ENCODE data around the gene RBM5. TPM values are rescaled to one million over a fixed set of nuclear protein-coding genes. Genes with fewer than 3 reads are reported as not detected.

Gene RBM5
- polyA plus RNA-seq, 2 of the 4 experiments (the other 2 are of a cell fraction): 78.9 to 123 TPM

- TF ChIP-seq NPAS2 (CRISPR knock-in tag; IDR thresholded peaks at IDR 0.05; ENCODE audit: borderline replicate concordance): no peak
- TF ChIP-seq RAD21 (conservative IDR thresholded peaks at IDR 0.05 in 1 of 2, IDR thresholded peaks at IDR 0.05 in 1 of 2): no peak
Observed at GRCh38 chr3:50133283-50133615, 44.5 kb downstream of the RBM5 start (continued).

- TF ChIP-seq HMGXB4 (CRISPR knock-in tag; IDR thresholded peaks at IDR 0.05; ENCODE audit: borderline replicate concordance) (no peak), HOXA7 (CRISPR knock-in tag; IDR thresholded peaks at IDR 0.05) (no peak), SREBF2 (IDR thresholded peaks at IDR 0.05) (no peak), ZNF302 (CRISPR knock-in tag; IDR thresholded peaks at IDR 0.05) (no peak), ZSCAN20 (CRISPR knock-in tag; IDR thresholded peaks at IDR 0.05) (no peak), POLR2A (IDR thresholded peaks at IDR 0.05; ENCODE audit: low read length) (no peak), TFCP2L1 (CRISPR knock-in tag; IDR thresholded peaks at IDR 0.05) (no peak)
- Histone ChIP-seq H3K4me1 (no peaks in the 10 kb centered on the region), H3K27ac (no peak overlapping the region), H3K4me2 (no peak overlapping the region), H3K4me3 (no peak overlapping the region), H3K9me3 (no peaks in the 10 kb centered on the region)
- no peak for ATAC-seq
- ChIA-PET POLR2A (no interaction called here), CTCF (interaction anchor here (1.0 to 10.5 kb wide), 4 partner anchors 13 to 92 kb away, joined by 3 to 70 read pairs (median 8); no protein-coding TSS in a partner anchor)
- no CpG with 5 or more reads among the region's 2 CpGs for WGBS (ENCODE audit: missing lambda C conversion rate)
- DNase-seq (ENCODE audit: low read depth in 1 of 2, low spot score in 1 of 2): no peak
- no peak for FAIRE-seq
Observed at GRCh38 chr3:50134367-50134766, 45.6 kb downstream of the RBM5 start.

GRCh38 chr3:50135964-50136363 lies 47.2 kb downstream of the RBM5 start:
- FAIRE-seq: no peak
- ChIA-PET POLR2A (no interaction called here), CTCF (interaction anchor here (0.6 to 10.5 kb wide), 4 partner anchors 15 to 91 kb away, joined by 3 to 70 read pairs (median 8); no protein-coding TSS in a partner anchor)
- Histone ChIP-seq H3K27ac (no peak overlapping the region), H3K4me1 (no peaks in the 10 kb centered on the region), H3K4me2 (no peak overlapping the region), H3K9me3 (no peaks in the 10 kb centered on the region), H3K4me3 (no peak overlapping the region)
- 72% methylated on average over 4 of the region's 5 CpGs for WGBS (ENCODE audit: missing lambda C conversion rate)
- ATAC-seq: no peak
- TF ChIP-seq JUN (IDR thresholded peaks at IDR 0.05) (no peak), CEBPB (IDR thresholded peaks at IDR 0.05) (no peak), ZFP36 (IDR thresholded peaks at IDR 0.05; ENCODE audit: borderline replicate concordance, partially characterized antibody) (no peak), ZNF302 (CRISPR knock-in tag; IDR thresholded peaks at IDR 0.05) (no peak), HMGXB4 (CRISPR knock-in tag; IDR thresholded peaks at IDR 0.05; ENCODE audit: borderline replicate concordance) (no peak), RCOR1 (IDR thresholded peaks at IDR 0.05; ENCODE audit: low read depth, low read length) (no peak), CBX8 (IDR thresholded peaks at IDR 0.05) (no peak), NPAS2 (CRISPR knock-in tag; IDR thresholded peaks at IDR 0.05; ENCODE audit: borderline replicate concordance) (no peak), FOSB (CRISPR knock-in tag; IDR thresholded peaks at IDR 0.05) (no peak), CHD4 (IDR thresholded peaks at IDR 0.05; ENCODE audit: borderline replicate concordance) (no peak), ATOH8 (CRISPR knock-in tag; IDR thresholded peaks at IDR 0.05; ENCODE audit: low read depth) (no peak), ZC3H11A (IDR thresholded peaks at IDR 0.05) (no peak), ESRRA (IDR thresholded peaks at IDR 0.05; ENCODE audit: borderline replicate concordance, low read length) (no peak)
- no peak for DNase-seq (ENCODE audit: low read depth in 1 of 2, low spot score in 1 of 2)
